HTR-8/SVneo (cell line): ENCODE measurements around the gene SENP3.

ENCODE experiments used
- DNase-seq: peaks from one replicate; pipeline ENCODE4 v3.0.0; 2011; ENCODE audit warnings: low spot score, mixed read lengths; ENCODE audit not compliant: insufficient read length
- FAIRE-seq: peaks from 2 replicates; lab custom pipeline; 2011; peaks lifted over from hg19 to GRCh38; lab: Jason Lieb, UNC

Gene SENP3

GRCh38 chr17:7575481-7575883 is 13.8 kb downstream of the SENP3 start:
- no peak for FAIRE-seq
- DNase-seq: no peak

- FAIRE-seq: no peak
- no peak for DNase-seq
These were observed 14.2 kb downstream of the SENP3 start for GRCh38 chr17:7575959-7576358.

GRCh38 chr17:7576432-7576937 is 14.8 kb downstream of the SENP3 start:
- FAIRE-seq: no peak
- DNase-seq: no peak

- no peak for DNase-seq
- FAIRE-seq: no peak
These were observed 15.8 kb downstream of the SENP3 start for GRCh38 chr17:7577327-7578199.

GRCh38 chr17:7579001-7579833 is 17.5 kb downstream of the SENP3 start, which contains the start of gene CD68:
TSS of gene CD68 (plus strand) at chr17:7579638. CDS start at chr17:7579678, 40 bp downstream.
- DNase-seq (peak; percentile 83), FAIRE-seq (peak; percentile 36)

GRCh38 chr17:7579834-7580603 is 18.3 kb downstream of the SENP3 start:
- DNase-seq (no peak), FAIRE-seq (no peak)

- no peak for FAIRE-seq
- DNase-seq: no peak
These were observed 19.2 kb downstream of the SENP3 start for GRCh38 chr17:7580604-7581575.

GRCh38 chr17:7582396-7583252 is 20.9 kb downstream of the SENP3 start:
- DNase-seq: no peak
- no peak for FAIRE-seq

GRCh38 chr17:7583253-7584109 is 21.8 kb downstream of the SENP3 start, which contains the start of gene MPDU1:
TSS of gene MPDU1 (plus strand) at chr17:7583852. CDS start at chr17:7583863, 11 bp downstream.
- peak; percentile 97 for FAIRE-seq

GRCh38 chr17:7586673-7587419 is 25.1 kb downstream of the SENP3 start:
- DNase-seq: no peak

More at GRCh38 chr17:7583253-7584109, 21.8 kb downstream of the SENP3 start, which contains the start of gene MPDU1:
- peak; percentile 96 for DNase-seq

GRCh38 chr17:7587420-7588151 is 25.9 kb downstream of the SENP3 start:
- DNase-seq (no peak), FAIRE-seq (peak; percentile 26)

More at GRCh38 chr17:7586673-7587419, 25.1 kb downstream of the SENP3 start:
- FAIRE-seq: peak; percentile 44

GRCh38 chr17:7588553-7589203 is 27.0 kb downstream of the SENP3 start:
- no peak for DNase-seq
- FAIRE-seq: no peak

GRCh38 chr17:7589204-7589868 is 27.6 kb downstream of the SENP3 start:
- DNase-seq (no peak), FAIRE-seq (no peak)

GRCh38 chr17:7589891-7590691 is 28.4 kb downstream of the SENP3 start, which contains the start of gene SOX15:
TSS of gene SOX15 (minus strand) at chr17:7590094. CDS start at chr17:7589676, 418 bp downstream.
- no peak for DNase-seq
- FAIRE-seq: no peak
